K562 (cell line): ENCODE results near the gene FAM174C. TPM values are rescaled to one million over a fixed set of nuclear protein-coding genes. Genes with fewer than 3 reads are reported as not detected.

Experiments
- ARHGAP35 ChIP-seq: fragments of 450-650 bp; IDR thresholded peaks from 2 replicates; pipeline ENCODE4 v1.6.1; 2018; ENCODE audit not compliant: partially characterized antibody
- ATF3 ChIP-seq, 2 experiments: fragments of 450-650 bp in 1 of 2; sonication (generic) in 1 of 2; formaldehyde crosslinking in 1 of 2; IDR thresholded peaks in 1 of 2; conservative IDR thresholded peaks in 1 of 2; 2 replicates each; pipeline versions ENCODE4 v1.6.1 to v1.8.1; 2016 to 2023; ENCODE audit warnings: mild to moderate bottlenecking in 2 of 2, moderate library complexity in 2 of 2, inconsistent platforms in 1 of 2, missing genetic modification reagents in 1 of 2
- DNMT1 ChIP-seq: fragments of 450-650 bp; IDR thresholded peaks from 2 replicates; pipeline ENCODE4 v1.6.1; 2016; ENCODE audit warnings: antibody characterized with exemption, mild to moderate bottlenecking
- ELK3 ChIP-seq: fragments of 450-650 bp; formaldehyde crosslinking; IDR thresholded peaks from 2 replicates; pipeline ENCODE4 v1.4.0; 2020; ENCODE audit warnings: mild to moderate bottlenecking
- ETV6 ChIP-seq, 3 experiments: fragments of 150-350 bp in 1 of 3; sonication (generic) in 1 of 3; formaldehyde crosslinking in 1 of 3; IDR thresholded peaks; 2 replicates each; pipeline versions ENCODE4 v1.6.1 to v1.8.0; 2014 to 2022; ENCODE audit warnings: borderline replicate concordance in 2 of 3, low read depth in 2 of 3, antibody characterized with exemption in 1 of 3, low read length in 1 of 3, mild to moderate bottlenecking in 1 of 3, missing genetic modification reagents in 1 of 3
- EZH2 ChIP-seq: IDR thresholded peaks from 2 replicates; pipeline ENCODE4 v1.6.1; 2012; ENCODE audit warnings: low read depth, mild to moderate bottlenecking, inconsistent platforms, low read length, borderline replicate concordance
- GATAD2B ChIP-seq: fragments of 450-650 bp; IDR thresholded peaks from 2 replicates; pipeline ENCODE4 v1.6.1; 2017; ENCODE audit warnings: mild to moderate bottlenecking, borderline replicate concordance
- HMGN3 ChIP-seq: IDR thresholded peaks from 2 replicates; pipeline ENCODE4 v1.6.1; 2011; ENCODE audit warnings: borderline replicate concordance, low read depth, mild to moderate bottlenecking, mixed read lengths, low read length; ENCODE audit not compliant: insufficient read length; ENCODE audit errors: extremely low read depth
- KDM1A ChIP-seq, 2 experiments: fragments of 450-650 bp; IDR thresholded peaks; 2 replicates each; pipeline ENCODE4 v1.6.1; 2016; ENCODE audit warnings: mild to moderate bottlenecking in 2 of 2
- KLF16 ChIP-seq: IDR thresholded peaks from 2 replicates; pipeline ENCODE4 v1.6.1; 2016; ENCODE audit warnings: antibody characterized with exemption
- KLF6 ChIP-seq: fragments of 250-450 bp; sonication (Bioruptor Pico); IDR thresholded peaks from 2 replicates; pipeline ENCODE4 v1.4.0; 2020; ENCODE audit warnings: mild to moderate bottlenecking, moderate library complexity, borderline replicate concordance
- PHTF2 ChIP-seq: fragments of 250-450 bp; sonication (Bioruptor Pico); IDR thresholded peaks from 2 replicates; pipeline ENCODE4 v1.5.0; 2021; ENCODE audit warnings: mild to moderate bottlenecking
- POLR2AphosphoS2 ChIP-seq: IDR thresholded peaks from 2 replicates; pipeline ENCODE4 v1.6.1; 2012; ENCODE audit warnings: low read length, improper control_type of control experiment
- RB1 ChIP-seq: fragments of 450-650 bp; IDR thresholded peaks from 2 replicates; pipeline ENCODE4 v1.6.1; 2017; ENCODE audit warnings: low read depth, mild to moderate bottlenecking
- RBM17 ChIP-seq: fragments of 200-400 bp; formaldehyde crosslinking; IDR thresholded peaks from 2 replicates; pipeline ENCODE4 v1.6.1; 2017; ENCODE audit warnings: low read depth, mild to moderate bottlenecking, low read length, borderline replicate concordance
- RFX7 ChIP-seq: fragments of 250-450 bp; sonication (Bioruptor Pico); IDR thresholded peaks from 2 replicates; pipeline ENCODE4 v1.5.1; 2021; ENCODE audit warnings: mild to moderate bottlenecking
- RUNX1 ChIP-seq: sonication (generic); IDR thresholded peaks from 2 replicates; pipeline ENCODE4 v1.6.1; 2016; ENCODE audit warnings: antibody characterized with exemption, low read depth
- SMC3 ChIP-seq: conservative IDR thresholded peaks from 2 replicates; pipeline ENCODE4 v1.6.1; 2011; ENCODE audit warnings: low read depth, low read length, improper control_type of control experiment; ENCODE audit not compliant: insufficient read depth
- SNIP1 ChIP-seq: fragments of 450-650 bp; IDR thresholded peaks from 2 replicates; pipeline ENCODE4 v1.7.1; 2017; ENCODE audit warnings: low read depth, mild to moderate bottlenecking
- TOE1 ChIP-seq, 2 experiments: fragments of 450-650 bp in 1 of 2; sonication (generic) in 1 of 2; formaldehyde crosslinking in 1 of 2; IDR thresholded peaks; 2 replicates each; pipeline versions ENCODE4 v1.7.1 to v1.8.0; 2016 to 2022; ENCODE audit warnings: borderline replicate concordance in 2 of 2, mild to moderate bottlenecking in 2 of 2, antibody characterized with exemption in 1 of 2, inconsistent platforms in 1 of 2, low read depth in 1 of 2, missing genetic modification reagents in 1 of 2, moderate library complexity in 1 of 2
- ZNF212 ChIP-seq: fragments of 450-650 bp; formaldehyde crosslinking; IDR thresholded peaks from 2 replicates; pipeline ENCODE4 v1.4.0; 2020; ENCODE audit warnings: mild to moderate bottlenecking
- ZNF384 ChIP-seq: IDR thresholded peaks from 2 replicates; pipeline ENCODE4 v1.6.1; 2012; ENCODE audit warnings: low read depth, low read length, improper control_type of control experiment
- ZNF408 ChIP-seq: fragments of 250-450 bp; sonication (Bioruptor Pico); IDR thresholded peaks from 2 replicates; pipeline ENCODE4 v1.4.0; 2020; ENCODE audit warnings: low read depth, mild to moderate bottlenecking, moderate library complexity
- ZNF740 ChIP-seq, 3 experiments: fragments of 200-800 bp in 1 of 3; sonication (Bioruptor generic) in 1 of 3; sonication (generic) in 1 of 3; formaldehyde crosslinking in 1 of 3; IDR thresholded peaks; 2 replicates each; pipeline versions ENCODE4 v1.6.1 to v1.8.0; 2016 to 2022; ENCODE audit warnings: mild to moderate bottlenecking in 2 of 3, missing compliant biosample characterization in 2 of 3, missing genetic modification characterization in 2 of 3, missing genetic modification reagents in 1 of 3
- ZNF77 ChIP-seq: fragments of 250-450 bp; sonication (Bioruptor Pico); IDR thresholded peaks from 2 replicates; pipeline ENCODE4 v1.5.0; 2020
- polyA plus RNA-seq, 8 experiments: library from polyadenylated mRNA; depleted of rRNA in 4 of 8; stranded (reverse) in 5 of 8; unstranded in 3 of 8; fragments of >200 nt; fragmentation: Nextera tagmentation in 2 of 8; fragmentation: Illumina TruSeq in 1 of 8; extraction: Ambion mirVana in 2 of 8; extraction: Trizol in 1 of 8; gene quantifications; 2 replicates each; pipeline versions ENCODE4 v1.2.1 to v1.2.3, GENCODE V29; 2011 to 2014; ENCODE audit warnings: inconsistent platforms in 1 of 8, missing spikeins in 1 of 8
- total RNA-seq, 7 experiments: library from RNA; depleted of rRNA in 6 of 7; stranded (reverse); fragments of >200 nt in 6 of 7; fragmentation: Illumina TruSeq in 2 of 7; extraction: Trizol in 2 of 7; gene quantifications; 2 replicates each; pipeline versions ENCODE4 v1.2.1 to v1.2.3, GENCODE V29; 2011 to 2021; ENCODE audit warnings: low replicate concordance in 1 of 7

Gene FAM174C
- total and polyA plus RNA-seq, 9 of the 15 experiments (the other 6 are each of a cell fraction or from before 2014, with no cell fraction given), result 0.66 to 89.6 (median 20.3) TPM

GRCh38 chr19:1248139-1248785 is 27.1 kb upstream of the FAM174C start, which contains the start of gene MIDN (continued):
- no peak for TF ChIP-seq PHTF2 (CRISPR knock-in tag)
- TF ChIP-seq HMGN3, result peak; percentile 56
- no peak for TF ChIP-seq EZH2
- TF ChIP-seq ATF3 (IDR thresholded peaks at IDR 0.05), result peak; percentile 80
- TF ChIP-seq ATF3 (CRISPR knock-in tag; conservative IDR thresholded peaks at IDR 0.05), result 0 out of 2 replicates have a peak, but pooled peaks have one; percentile 67
- TF ChIP-seq TOE1 (IDR thresholded peaks at IDR 0.05; ENCODE audit: borderline replicate concordance), result no peak
- TF ChIP-seq TOE1 (CRISPR knock-in tag; IDR thresholded peaks at IDR 0.05; ENCODE audit: borderline replicate concordance, low read depth), result no peak
- no peak for TF ChIP-seq ZNF384
- TF ChIP-seq SNIP1, result no peak
- TF ChIP-seq RFX7, result no peak
- 0 out of 2 replicates have a peak, but pooled peaks have one; percentile 38 for TF ChIP-seq POLR2AphosphoS2
- TF ChIP-seq RUNX1, result no peak
- TF ChIP-seq ZNF740 (CRISPR knock-in tag; IDR thresholded peaks at IDR 0.05), result peak; percentile 99
- TF ChIP-seq ZNF740 (tag; IDR thresholded peaks at IDR 0.05), result peak in 1 of 2 experiments; percentile 93; a peak in 2 of 4 replicates
- peak; percentile 83 for TF ChIP-seq GATAD2B
- 0 out of 4 replicates have a peak, but pooled peaks of 1 of the 2 experiments have one; percentile 54 for TF ChIP-seq ETV6 (IDR thresholded peaks at IDR 0.05; ENCODE audit: borderline replicate concordance in 1 of 2, low read depth in 2 of 2, low read length in 1 of 2)
- no peak for TF ChIP-seq ETV6 (CRISPR knock-in tag; IDR thresholded peaks at IDR 0.05; ENCODE audit: borderline replicate concordance)
- no peak for TF ChIP-seq KDM1A (IDR thresholded peaks at IDR 0.05)
- no peak for TF ChIP-seq DNMT1
- TF ChIP-seq ZNF212 (CRISPR knock-in tag), result no peak
- TF ChIP-seq ARHGAP35, result no peak
- TF ChIP-seq ZNF77 (CRISPR knock-in tag), result no peak
- no peak for TF ChIP-seq KLF6 (CRISPR knock-in tag)
- peak; percentile 16 for TF ChIP-seq RB1
- TF ChIP-seq RBM17, result no peak
- TF ChIP-seq KLF16, result 0 out of 2 replicates have a peak, but pooled peaks have one; percentile 19
- TF ChIP-seq ELK3 (CRISPR knock-in tag), result no peak
- no peak for TF ChIP-seq SMC3
- no peak for TF ChIP-seq ZNF408 (CRISPR knock-in tag)
